KOPT-K1 (cell line): ENCODE results near the gene SLC5A9.
"Not testable (repeated sequence)": the region's sequence is repeated elsewhere in the genome, so short reads cannot be mapped to it uniquely, and the experiment has no call there.

Experiments
- H3K27ac ChIP-seq: fragments of 200-600 bp; sonication (generic); 2 replicates; pipeline ENCODE4 v1.5.1; 2016; ENCODE audit warnings: antibody characterized with exemption, mild to moderate bottlenecking, low read depth, low read length; ENCODE audit not compliant: poor library complexity, severe bottlenecking
- H3K36me3 ChIP-seq: fragments of 200-600 bp; sonication (generic); 2 replicates; pipeline ENCODE4 v1.5.1; 2017; ENCODE audit warnings: antibody characterized with exemption, mild to moderate bottlenecking, low read length, moderate library complexity; ENCODE audit not compliant: insufficient read depth
- H3K9me3 ChIP-seq: fragments of 200-600 bp; sonication (generic); 2 replicates; pipeline ENCODE4 v1.5.1; 2017; ENCODE audit warnings: antibody characterized with exemption, low read length, mild to moderate bottlenecking; ENCODE audit not compliant: insufficient read depth, poor library complexity, severe bottlenecking

SLC5A9 gene

GRCh38 chr1:48248356-48248755 is 25.8 kb downstream of the SLC5A9 start:
- Histone ChIP-seq H3K9me3 (no peaks in the 10 kb centered on the region), H3K36me3 (no peaks in the 10 kb centered on the region), H3K27ac (no peak overlapping the region)

GRCh38 chr1:48249868-48250267 is 27.4 kb downstream of the SLC5A9 start:
- Histone ChIP-seq H3K27ac (no peak overlapping the region), H3K36me3 (no peaks in the 10 kb centered on the region), H3K9me3 (no peaks in the 10 kb centered on the region)

- Histone ChIP-seq H3K9me3 (no peaks in the 10 kb centered on the region), H3K36me3 (no peaks in the 10 kb centered on the region), H3K27ac (no peak overlapping the region)
Measured at GRCh38 chr1:48250572-48250971, 28.1 kb downstream of the SLC5A9 start.

GRCh38 chr1:48251323-48251722 is 28.8 kb downstream of the SLC5A9 start:
- H3K9me3 ChIP-seq = no peaks in the 10 kb centered on the region
- H3K36me3 ChIP-seq = no peaks in the 10 kb centered on the region
- no peak overlapping the region for H3K27ac ChIP-seq

GRCh38 chr1:48251821-48252220 is 29.3 kb downstream of the SLC5A9 start:
- Histone ChIP-seq H3K27ac (no peak overlapping the region), H3K36me3 (no peaks in the 10 kb centered on the region), H3K9me3 (no peaks in the 10 kb centered on the region)

- Histone ChIP-seq H3K27ac (no peak overlapping the region), H3K9me3 (no peaks in the 10 kb centered on the region), H3K36me3 (no peaks in the 10 kb centered on the region)
Measured at GRCh38 chr1:48254254-48254653, 31.7 kb downstream of the SLC5A9 start.

- no peaks in the 10 kb centered on the region for H3K9me3 ChIP-seq
- H3K36me3 ChIP-seq = no peaks in the 10 kb centered on the region
Measured at GRCh38 chr1:48258106-48258505, 35.6 kb downstream of the SLC5A9 start.

GRCh38 chr1:48261881-48262400 is 39.4 kb downstream of the SLC5A9 start:
- H3K9me3 ChIP-seq = no peaks in the 10 kb centered on the region
- no peaks in the 10 kb centered on the region for H3K36me3 ChIP-seq
- H3K27ac ChIP-seq = no peak overlapping the region

More at GRCh38 chr1:48258106-48258505, 35.6 kb downstream of the SLC5A9 start:
- H3K27ac ChIP-seq = no peak overlapping the region

- no peaks in the 10 kb centered on the region for H3K9me3 ChIP-seq
- no peak overlapping the region for H3K27ac ChIP-seq
- H3K36me3 ChIP-seq = no peaks in the 10 kb centered on the region
Measured at GRCh38 chr1:48263041-48263440, 40.5 kb downstream of the SLC5A9 start.

- H3K27ac ChIP-seq = no peak overlapping the region
Measured at GRCh38 chr1:48266576-48266975, 44.1 kb downstream of the SLC5A9 start.

GRCh38 chr1:48277437-48277836 is 54.9 kb downstream of the SLC5A9 start:
- not testable (repeated sequence) for H3K27ac ChIP-seq, H3K36me3 ChIP-seq, H3K9me3 ChIP-seq

More at GRCh38 chr1:48266576-48266975, 44.1 kb downstream of the SLC5A9 start:
- H3K36me3 ChIP-seq = no peaks in the 10 kb centered on the region
- no peaks in the 10 kb centered on the region for H3K9me3 ChIP-seq

GRCh38 chr1:48282329-48282728 is 59.8 kb downstream of the SLC5A9 start:
- H3K27ac ChIP-seq, H3K9me3 ChIP-seq, H3K36me3 ChIP-seq: not testable (repeated sequence)

- H3K27ac ChIP-seq, H3K9me3 ChIP-seq, H3K36me3 ChIP-seq: not testable (repeated sequence)
Measured at GRCh38 chr1:48284696-48285420, 62.3 kb downstream of the SLC5A9 start.

GRCh38 chr1:48285525-48285924 is 63.0 kb downstream of the SLC5A9 start:
- Histone ChIP-seq H3K27ac (no peak overlapping the region), H3K36me3 (no peaks in the 10 kb centered on the region), H3K9me3 (no peaks in the 10 kb centered on the region)

GRCh38 chr1:48291421-48291820 is 68.9 kb downstream of the SLC5A9 start:
- no peak overlapping the region for H3K27ac ChIP-seq
- H3K9me3 ChIP-seq = no peaks in the 10 kb centered on the region
- H3K36me3 ChIP-seq = no peaks in the 10 kb centered on the region

GRCh38 chr1:48292706-48293105 is 70.2 kb downstream of the SLC5A9 start:
- no peaks in the 10 kb centered on the region for H3K9me3 ChIP-seq

More at GRCh38 chr1:48292706-48293105, 70.2 kb downstream of the SLC5A9 start:
- H3K36me3 ChIP-seq = no peaks in the 10 kb centered on the region
- H3K27ac ChIP-seq = no peak overlapping the region
